Endothelial cell of umbilical vein (primary cell): Measurements from ENCODE around the gene NRG3. TPM values are rescaled to one million over a fixed set of nuclear protein-coding genes. Genes with fewer than 3 reads are reported as not detected.
A peak's percentile ranks its signal among the peaks of the same experiment; 100 is the strongest.

Experiments used
- BruUV-seq: library from RNA; stranded (reverse); fragments of 400-500 nt; replicated peaks from 2 replicates; lab custom pipeline; 2021; lab: Mats Ljungman, UMichigan
- CTCF ChIA-PET: fragments of 300-600, 350-600 bp; sonication (Branson Sonifier 250); formaldehyde crosslinking; loops from one replicate; lab custom pipeline; 2021; ENCODE audit warnings: antibody characterized with exemption, inconsistent platforms; lab: Charles Lee
- POLR2A ChIA-PET: fragments of 300-600, 350-600 bp; sonication (Branson Sonifier 250); formaldehyde crosslinking; loops from one replicate; lab custom pipeline; 2021; ENCODE audit warnings: antibody characterized with exemption, inconsistent platforms; lab: Charles Lee
- DNase-seq: peaks from one replicate; pipeline ENCODE4 v3.0.0-alpha.2; 2011; ENCODE audit warnings: low read depth, low spot score
- FAIRE-seq: peaks from 2 replicates; lab custom pipeline; 2011; peaks lifted over from hg19 to GRCh38; lab: Jason Lieb, UNC
- H2AFZ ChIP-seq: 2 replicates; pipeline ENCODE4 v1.6.0; 2012; ENCODE audit warnings: low read depth, low read length, control low read depth, inconsistent platforms
- H3K27ac ChIP-seq: 2 replicates; pipeline ENCODE4 v1.5.1; 2011; ENCODE audit warnings: low read depth, mild to moderate bottlenecking, control low read depth, low read length, moderate library complexity; ENCODE audit not compliant: insufficient read depth
- H3K27me3 ChIP-seq, 2 experiments: 2 replicates each; pipeline versions ENCODE4 v1.6.0 to v1.6.1; 2011; ENCODE audit warnings: low read length in 2 of 2, mixed read lengths in 1 of 2; ENCODE audit not compliant: control insufficient read depth in 2 of 2, insufficient read depth in 2 of 2
- H3K36me3 ChIP-seq, 2 experiments: 2 replicates in 1 of 2; 3 replicates in 1 of 2; pipeline ENCODE4 v1.5.1; 2011; ENCODE audit warnings: low read length in 2 of 2, mild to moderate bottlenecking in 1 of 2, moderate library complexity in 1 of 2; ENCODE audit not compliant: control insufficient read depth in 2 of 2, insufficient read depth in 2 of 2; ENCODE audit errors: extremely low read depth in 1 of 2
- H3K4me1 ChIP-seq: 3 replicates; pipeline ENCODE4 v1.5.1; 2011; ENCODE audit warnings: mild to moderate bottlenecking, low read length; ENCODE audit not compliant: control insufficient read depth, insufficient read depth; ENCODE audit errors: extremely low read depth
- H3K4me2 ChIP-seq: 2 replicates; pipeline ENCODE4 v1.6.1; 2011; ENCODE audit warnings: low read length, control low read depth, mixed read lengths; ENCODE audit not compliant: insufficient read depth
- H3K4me3 ChIP-seq, 3 experiments: fragments of 200-600 bp in 1 of 3; sonication (generic), shearing (Covaris generic) in 1 of 3; replicated peaks in 1 of 3; 2 replicates each; pipeline ENCODE4 v1.5.1; 2011 to 2016; ENCODE audit warnings: control low read depth in 3 of 3, low read length in 3 of 3, mild to moderate bottlenecking in 2 of 3, inconsistent platforms in 1 of 3, low read depth in 1 of 3, moderate library complexity in 1 of 3; ENCODE audit not compliant: insufficient read depth in 1 of 3
- H3K79me2 ChIP-seq: 2 replicates; pipeline ENCODE4 v1.6.0; 2012; ENCODE audit warnings: low read length, inconsistent platforms; ENCODE audit not compliant: control insufficient read depth, insufficient read depth
- H3K9ac ChIP-seq: replicated peaks from 2 replicates; pipeline ENCODE3; 2011; ENCODE audit warnings: low read length, control low read depth; ENCODE audit not compliant: insufficient read depth; ENCODE audit errors: extremely low read depth
- H3K9me1 ChIP-seq: replicated peaks from 3 replicates; pipeline ENCODE4 v1.6.0; 2011; ENCODE audit warnings: mild to moderate bottlenecking, low read length; ENCODE audit not compliant: control insufficient read depth, insufficient read depth; ENCODE audit errors: extremely low read depth
- H3K9me3 ChIP-seq: replicated peaks from 2 replicates; pipeline ENCODE4 v1.5.1; 2012; ENCODE audit warnings: low read length, inconsistent platforms; ENCODE audit not compliant: control insufficient read depth, insufficient read depth
- H4K20me1 ChIP-seq: replicated peaks from 2 replicates; pipeline ENCODE3; 2011; ENCODE audit warnings: mild to moderate bottlenecking, low read length; ENCODE audit not compliant: control insufficient read depth, insufficient read depth; ENCODE audit errors: extremely low read depth
- EZH2 ChIP-seq: IDR thresholded peaks from 2 replicates; pipeline ENCODE4 v1.6.1; 2012; ENCODE audit warnings: borderline replicate concordance, low read depth, mild to moderate bottlenecking, moderate library complexity, low read length, inconsistent platforms; ENCODE audit not compliant: severe bottlenecking
- FOS ChIP-seq: IDR thresholded peaks from 2 replicates; pipeline ENCODE4 v1.6.1; 2011; ENCODE audit warnings: mild to moderate bottlenecking, low read length, moderate library complexity, borderline replicate concordance; ENCODE audit not compliant: insufficient read depth
- GATA2 ChIP-seq: IDR thresholded peaks from 2 replicates; pipeline ENCODE4 v1.7.0; 2011; ENCODE audit warnings: low read depth, mild to moderate bottlenecking, moderate library complexity, mixed read lengths, low read length; ENCODE audit not compliant: insufficient read length, insufficient read depth
- JUN ChIP-seq: IDR thresholded peaks from 2 replicates; pipeline ENCODE4 v1.6.1; 2011; ENCODE audit warnings: borderline replicate concordance, low read depth; ENCODE audit not compliant: insufficient read length, insufficient read depth
- MAX ChIP-seq: IDR thresholded peaks from 2 replicates; pipeline ENCODE4 v1.6.1; 2011; ENCODE audit not compliant: insufficient read depth, insufficient read length
- MYC ChIP-seq: IDR thresholded peaks from one replicate; pipeline ENCODE4 v1.6.1; 2011; ENCODE audit warnings: mild to moderate bottlenecking, low read depth, low read length
- POLR2A ChIP-seq: IDR thresholded peaks from 2 replicates; pipeline ENCODE4 v1.6.1; 2012; ENCODE audit warnings: low read depth, mild to moderate bottlenecking, control low read depth, low read length
- POLR2AphosphoS5 ChIP-seq: IDR thresholded peaks from 2 replicates; pipeline ENCODE4 v1.6.1; 2012; ENCODE audit warnings: low read depth, mild to moderate bottlenecking, control low read depth, low read length, moderate library complexity; ENCODE audit not compliant: insufficient read depth
- dilution Hi-C: fragments of 300-500 bp; cut with MboI; formaldehyde crosslinking; loops from one replicate; pipeline ENCODE4 v1.15.0; 2019; ENCODE audit warnings: low sequenced_read_pairs; ENCODE audit not compliant: extremely low pct_ligation_motif_present
- intact Hi-C: fragments of 100-400 bp; cut with micrococcal nuclease; formaldehyde crosslinking; loops from one replicate; pipeline ENCODE4 v1.10.0; 2022
- polyA plus RNA-seq, 4 experiments: library from polyadenylated mRNA; depleted of rRNA in 3 of 4; stranded (reverse) in 3 of 4; unstranded in 1 of 4; fragments of >200 nt; gene quantifications; 2 replicates each; pipeline versions ENCODE4 v1.2.1 to v1.2.3, GENCODE V29; 2011 to 2012; ENCODE audit warnings: missing spikeins in 1 of 4
- total RNA-seq: library from RNA; stranded (reverse); gene quantifications from 2 replicates; pipeline ENCODE4 v1.2.3, GENCODE V29; 2021
- TF ChIP-seq, protein P1 (sequence below), 2 donors: IDR thresholded peaks; 1 replicate in 1 of 2; 2 replicates in 1 of 2; pipeline ENCODE4 v1.5.1; 2011; ENCODE audit warnings: low read length in 2 of 2, mild to moderate bottlenecking in 2 of 2, moderate library complexity in 2 of 2, control low read depth in 1 of 2, inconsistent platforms in 1 of 2, low read depth in 1 of 2; ENCODE audit not compliant: insufficient read depth in 1 of 2; ENCODE audit errors: extremely low read depth in 1 of 2

The NRG3 gene
- total and polyA plus RNA-seq, 2 donors (not counting 3 experiments of a cell fraction or from before 2014, with no cell fraction given): 1.9 to 3.9 TPM

GRCh38 chr10:82660986-82661385 lies 786.0 kb downstream of the NRG3 start:
- H3K79me2 ChIP-seq: no peaks in the 10 kb centered on the region
- POLR2A ChIA-PET: no interaction called here
- no peak overlapping the region for H3K4me3 ChIP-seq
- no peak overlapping the region for H3K4me2 ChIP-seq
- no peaks in the 10 kb centered on the region for H3K36me3 ChIP-seq
- no peak overlapping the region for H3K27ac ChIP-seq
- TF ChIP-seq MYC: no peak
- TF ChIP-seq MAX: no peak
- no peak for TF ChIP-seq FOS
- no peak for TF ChIP-seq EZH2
- TF ChIP-seq, protein P1, sequence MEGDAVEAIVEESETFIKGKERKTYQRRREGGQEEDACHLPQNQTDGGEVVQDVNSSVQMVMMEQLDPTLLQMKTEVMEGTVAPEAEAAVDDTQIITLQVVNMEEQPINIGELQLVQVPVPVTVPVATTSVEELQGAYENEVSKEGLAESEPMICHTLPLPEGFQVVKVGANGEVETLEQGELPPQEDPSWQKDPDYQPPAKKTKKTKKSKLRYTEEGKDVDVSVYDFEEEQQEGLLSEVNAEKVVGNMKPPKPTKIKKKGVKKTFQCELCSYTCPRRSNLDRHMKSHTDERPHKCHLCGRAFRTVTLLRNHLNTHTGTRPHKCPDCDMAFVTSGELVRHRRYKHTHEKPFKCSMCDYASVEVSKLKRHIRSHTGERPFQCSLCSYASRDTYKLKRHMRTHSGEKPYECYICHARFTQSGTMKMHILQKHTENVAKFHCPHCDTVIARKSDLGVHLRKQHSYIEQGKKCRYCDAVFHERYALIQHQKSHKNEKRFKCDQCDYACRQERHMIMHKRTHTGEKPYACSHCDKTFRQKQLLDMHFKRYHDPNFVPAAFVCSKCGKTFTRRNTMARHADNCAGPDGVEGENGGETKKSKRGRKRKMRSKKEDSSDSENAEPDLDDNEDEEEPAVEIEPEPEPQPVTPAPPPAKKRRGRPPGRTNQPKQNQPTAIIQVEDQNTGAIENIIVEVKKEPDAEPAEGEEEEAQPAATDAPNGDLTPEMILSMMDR (IDR thresholded peaks at IDR 0.05; ENCODE audit: extremely low read depth in 1 of 2, insufficient read depth in 1 of 2, low read depth in 1 of 2, low read length in 2 of 2): no peak
- no peak for TF ChIP-seq JUN
- no peak for TF ChIP-seq POLR2AphosphoS5
- TF ChIP-seq GATA2: no peak
- no peak for TF ChIP-seq POLR2A
- DNase-seq (peak; percentile 15), FAIRE-seq (no peak)
- peaks cover 6% of the 10 kb centered on the region for H3K4me1 ChIP-seq
- H3K9me3 ChIP-seq: no peaks in the 10 kb centered on the region
- no peak overlapping the region for H3K9ac ChIP-seq
- no peaks in the 10 kb centered on the region for H4K20me1 ChIP-seq
- H3K9me1 ChIP-seq: no peaks in the 10 kb centered on the region
- BruUV-seq: no TSS peak
- H2AFZ ChIP-seq: no peak overlapping the region
- dilution Hi-C loops: no loop called here
- H3K27me3 ChIP-seq: no peaks in the 10 kb centered on the region
- CTCF ChIA-PET: no interaction called here
- intact Hi-C loops: no loop called here
